AML-193 (cell line): ENCODE data around the gene ZNF655.
"Not testable (repeated sequence)": the region's sequence is repeated elsewhere in the genome, so short reads cannot be mapped to it uniquely, and the experiment has no call there.

Experiments used
- DNase-seq, 2 experiments: peaks; one replicate each; lab custom pipeline; 2025; lab: John Stamatoyannopoulos, UW

The ZNF655 gene, protein sequence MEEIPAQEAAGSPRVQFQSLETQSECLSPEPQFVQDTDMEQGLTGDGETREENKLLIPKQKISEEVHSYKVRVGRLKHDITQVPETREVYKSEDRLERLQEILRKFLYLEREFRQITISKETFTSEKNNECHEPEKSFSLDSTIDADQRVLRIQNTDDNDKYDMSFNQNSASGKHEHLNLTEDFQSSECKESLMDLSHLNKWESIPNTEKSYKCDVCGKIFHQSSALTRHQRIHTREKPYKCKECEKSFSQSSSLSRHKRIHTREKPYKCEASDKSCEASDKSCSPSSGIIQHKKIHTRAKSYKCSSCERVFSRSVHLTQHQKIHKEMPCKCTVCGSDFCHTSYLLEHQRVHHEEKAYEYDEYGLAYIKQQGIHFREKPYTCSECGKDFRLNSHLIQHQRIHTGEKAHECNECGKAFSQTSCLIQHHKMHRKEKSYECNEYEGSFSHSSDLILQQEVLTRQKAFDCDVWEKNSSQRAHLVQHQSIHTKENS

DNA sequence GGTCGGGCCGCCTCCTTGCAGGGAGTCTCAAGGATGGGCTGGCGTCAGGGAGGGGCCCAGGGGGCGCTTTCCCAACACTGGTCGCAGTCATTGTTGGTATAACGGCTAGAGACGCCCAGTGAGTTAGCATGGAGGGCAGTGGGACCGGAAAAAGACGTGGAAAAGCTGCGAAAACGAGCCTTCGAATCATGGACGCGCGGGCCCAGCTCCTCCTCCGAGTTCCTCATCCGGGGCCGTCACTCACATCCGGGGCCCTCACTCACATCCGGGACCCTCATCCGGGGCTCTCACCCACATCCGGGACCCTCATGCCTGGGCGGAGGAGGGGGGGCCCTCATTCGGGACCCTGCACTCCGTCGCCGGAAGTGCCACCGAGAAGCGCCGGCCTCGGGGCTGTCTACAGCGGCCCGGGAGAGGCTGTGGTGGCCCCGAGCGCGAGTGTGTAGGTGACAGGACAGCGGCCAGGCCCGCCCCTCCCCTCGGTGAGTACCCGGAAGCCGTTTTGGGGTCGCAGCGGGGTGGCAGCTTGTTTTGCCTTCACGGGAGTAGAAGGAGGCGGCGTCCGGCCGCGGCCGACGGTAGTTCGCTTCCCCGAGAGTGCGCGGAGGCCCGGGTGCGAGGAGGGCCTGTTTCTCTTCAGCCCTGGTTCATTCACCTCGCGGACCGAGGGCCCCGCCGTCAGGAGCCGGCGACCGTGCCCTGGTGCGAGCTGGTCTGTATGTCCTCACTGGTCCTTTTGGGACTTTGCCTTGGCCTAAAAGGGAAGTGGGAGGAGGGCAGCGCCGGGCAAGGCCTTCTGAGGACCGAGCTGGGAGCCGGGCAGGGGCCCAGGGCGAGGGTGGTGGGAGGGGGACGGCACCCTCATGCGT lies at the start of gene ZNF655:
Gene ZNF655 (plus strand): TSS at position 337 of the 869 bp plus-strand sequence. CDS start 1,918 bp downstream, outside the sequence.
- peak; percentile 61 to 73 for DNase-seq

DNA sequence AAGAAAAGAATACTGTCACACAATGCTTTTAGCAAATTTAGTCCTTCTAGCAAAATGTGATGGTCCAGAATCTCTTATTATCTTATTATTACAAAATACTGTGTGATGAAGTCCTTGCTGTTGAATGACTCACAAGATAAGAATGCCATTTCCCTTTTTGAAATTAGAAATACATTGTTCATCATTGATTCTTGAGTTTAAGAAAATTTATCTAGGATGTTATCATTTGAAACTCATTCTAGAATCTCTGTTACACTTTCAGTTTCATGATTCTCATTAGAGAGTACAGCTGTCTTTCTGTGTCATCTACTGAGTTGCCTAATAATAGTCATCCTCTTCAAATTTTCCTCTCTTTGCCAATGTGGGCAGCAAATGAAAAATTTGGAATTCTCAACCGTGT lies 44.4 kb upstream of the ZNF655 start:
- DNase-seq: no peak

DNA sequence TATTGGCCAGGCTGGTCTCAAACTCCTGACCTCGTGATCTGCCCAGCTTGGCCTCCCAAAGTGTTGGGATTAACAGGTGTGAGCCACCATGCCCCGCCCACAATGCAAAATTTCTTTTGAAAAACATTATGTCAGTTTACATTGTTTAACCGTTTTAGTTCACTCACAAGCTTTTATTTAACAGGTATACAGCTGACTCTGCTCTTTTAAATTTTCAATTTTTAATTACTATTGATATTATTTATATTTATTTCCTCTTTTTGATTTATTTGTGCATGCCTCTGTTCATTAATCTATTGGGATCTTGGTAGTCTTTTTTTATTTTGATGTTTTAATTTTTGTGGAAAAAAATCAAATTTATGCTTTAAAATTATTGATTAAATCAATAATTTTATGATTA lies 37.0 kb upstream of the ZNF655 start:
- no peak for DNase-seq

DNA sequence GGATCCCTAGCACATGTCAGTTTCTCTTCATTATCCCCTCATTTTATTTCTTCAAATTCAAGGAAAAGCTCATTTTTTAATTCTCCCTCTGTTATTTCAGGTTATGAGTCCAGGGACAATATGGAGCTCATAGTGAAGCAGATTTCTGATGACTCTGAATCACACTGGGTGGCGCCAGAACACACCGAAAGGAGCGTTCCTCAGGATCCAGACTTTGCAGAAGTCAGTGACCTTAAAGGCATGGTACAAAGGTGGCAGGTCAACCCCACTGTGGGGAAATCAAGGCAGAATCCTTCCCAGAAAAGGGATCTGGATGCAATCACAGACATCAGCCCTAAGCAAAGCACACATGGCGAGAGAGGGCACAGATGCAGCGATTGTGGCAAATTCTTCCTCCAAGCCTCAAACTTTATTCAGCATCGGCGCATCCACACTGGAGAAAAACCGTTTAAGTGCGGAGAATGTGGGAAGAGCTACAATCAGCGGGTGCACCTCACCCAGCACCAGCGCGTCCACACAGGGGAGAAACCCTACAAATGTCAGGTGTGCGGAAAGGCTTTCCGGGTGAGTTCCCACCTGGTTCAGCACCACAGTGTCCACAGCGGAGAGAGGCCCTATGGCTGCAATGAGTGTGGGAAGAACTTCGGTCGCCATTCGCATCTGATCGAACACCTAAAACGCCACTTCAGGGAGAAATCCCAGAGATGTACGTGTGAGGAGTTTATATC lies 32.6 kb upstream of the ZNF655 start:
- DNase-seq: peak; percentile 3 to 12

DNA sequence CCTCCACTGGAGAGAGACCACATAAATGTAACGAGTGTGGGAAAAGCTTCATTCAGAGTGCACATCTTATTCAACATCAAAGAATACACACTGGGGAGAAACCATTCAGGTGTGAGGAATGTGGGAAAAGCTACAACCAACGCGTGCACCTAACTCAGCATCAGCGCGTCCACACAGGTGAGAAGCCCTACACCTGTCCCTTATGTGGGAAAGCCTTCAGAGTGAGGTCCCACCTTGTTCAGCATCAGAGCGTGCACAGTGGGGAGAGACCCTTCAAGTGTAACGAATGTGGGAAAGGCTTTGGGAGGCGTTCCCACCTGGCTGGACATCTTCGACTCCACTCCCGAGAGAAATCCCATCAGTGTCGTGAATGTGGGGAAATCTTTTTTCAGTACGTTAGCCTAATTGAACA lies 27.1 kb upstream of the ZNF655 start:
- DNase-seq: no peak

DNA sequence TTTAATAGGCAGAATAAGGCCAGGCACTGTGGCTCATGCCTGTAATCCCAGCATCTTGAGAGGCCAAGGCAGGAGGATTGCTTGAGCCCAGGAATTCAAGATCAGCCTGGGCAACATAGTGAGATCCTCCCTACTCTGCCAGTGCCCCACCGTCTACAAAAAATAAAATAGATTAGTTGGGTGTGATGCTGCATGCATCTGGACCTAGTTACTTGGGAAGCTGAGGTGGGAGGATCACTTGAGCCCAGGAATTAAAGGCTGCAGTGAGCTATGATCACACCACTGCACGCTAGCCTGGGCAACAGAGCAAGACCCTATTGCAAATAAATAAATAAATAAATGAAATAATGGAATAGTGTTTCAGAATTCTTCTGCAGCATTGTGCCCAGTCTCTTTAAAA lies 22.8 kb upstream of the ZNF655 start:
- no peak for DNase-seq

DNA sequence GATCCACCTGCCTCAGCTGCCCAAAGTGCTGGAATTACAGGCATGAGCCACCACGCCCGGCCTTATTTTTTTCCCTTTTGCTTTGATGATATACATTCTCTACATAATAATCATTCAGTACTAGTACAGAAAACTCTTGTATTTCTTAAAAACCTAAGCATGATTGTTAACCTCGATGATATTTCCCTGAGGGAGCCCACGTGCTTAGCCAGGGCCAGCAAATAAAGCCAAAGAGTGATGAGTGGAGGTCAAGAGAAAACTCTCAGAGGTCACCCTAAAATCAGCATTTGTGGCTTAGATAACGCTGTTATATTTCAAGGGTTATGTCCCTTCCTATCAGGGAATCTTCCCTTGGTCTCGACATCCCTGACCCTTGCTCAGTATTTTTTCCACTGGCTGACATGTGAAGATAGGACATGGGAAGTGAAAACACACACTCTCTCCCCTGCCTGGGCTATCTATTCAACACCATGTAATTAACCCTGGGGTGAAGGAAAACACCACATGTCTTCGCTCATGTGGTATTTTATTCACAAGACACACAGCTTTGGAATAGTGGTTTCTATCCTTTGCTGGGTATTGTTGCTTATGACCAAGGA lies 19.1 kb upstream of the ZNF655 start:
- no peak for DNase-seq

DNA sequence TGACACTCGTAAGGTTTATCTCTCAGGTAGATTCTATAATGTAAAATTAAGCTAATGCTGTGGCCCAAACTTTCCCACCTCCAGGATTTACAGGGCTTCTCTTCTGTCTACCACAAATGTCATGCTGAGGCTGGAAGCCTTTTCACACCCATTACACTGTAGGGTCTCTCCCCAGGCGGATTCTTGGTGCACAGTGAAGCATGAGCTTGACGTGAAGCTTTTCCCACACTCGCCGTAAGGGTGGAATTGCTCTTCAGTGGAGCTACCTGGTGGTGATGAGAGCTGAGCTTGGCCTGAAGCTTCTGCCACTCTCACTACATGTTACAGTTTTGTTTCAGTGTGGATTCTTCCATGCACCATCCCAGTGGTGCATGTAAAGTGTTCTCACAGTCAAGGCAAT lies 17.9 kb upstream of the ZNF655 start:
- no peak for DNase-seq

DNA sequence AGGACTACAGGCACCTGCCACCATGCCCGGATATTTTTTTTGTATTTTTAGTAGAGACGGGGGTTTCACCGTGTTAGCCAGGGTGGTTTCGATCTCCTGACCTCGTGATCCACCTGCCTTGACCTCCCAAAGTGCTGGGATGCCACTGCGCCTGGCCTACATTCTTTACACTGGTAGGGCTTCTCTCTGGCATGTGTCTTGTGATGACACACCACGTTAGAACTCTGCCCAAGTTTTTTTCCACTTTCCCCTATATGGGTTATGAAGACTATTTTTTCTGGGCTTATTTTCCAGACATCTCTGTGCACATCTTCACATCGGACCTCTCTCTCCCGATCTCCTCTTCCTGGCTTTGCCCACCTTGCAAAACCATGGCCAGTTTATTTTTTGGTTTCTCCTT lies 17.2 kb upstream of the ZNF655 start:
- no peak for DNase-seq

DNA sequence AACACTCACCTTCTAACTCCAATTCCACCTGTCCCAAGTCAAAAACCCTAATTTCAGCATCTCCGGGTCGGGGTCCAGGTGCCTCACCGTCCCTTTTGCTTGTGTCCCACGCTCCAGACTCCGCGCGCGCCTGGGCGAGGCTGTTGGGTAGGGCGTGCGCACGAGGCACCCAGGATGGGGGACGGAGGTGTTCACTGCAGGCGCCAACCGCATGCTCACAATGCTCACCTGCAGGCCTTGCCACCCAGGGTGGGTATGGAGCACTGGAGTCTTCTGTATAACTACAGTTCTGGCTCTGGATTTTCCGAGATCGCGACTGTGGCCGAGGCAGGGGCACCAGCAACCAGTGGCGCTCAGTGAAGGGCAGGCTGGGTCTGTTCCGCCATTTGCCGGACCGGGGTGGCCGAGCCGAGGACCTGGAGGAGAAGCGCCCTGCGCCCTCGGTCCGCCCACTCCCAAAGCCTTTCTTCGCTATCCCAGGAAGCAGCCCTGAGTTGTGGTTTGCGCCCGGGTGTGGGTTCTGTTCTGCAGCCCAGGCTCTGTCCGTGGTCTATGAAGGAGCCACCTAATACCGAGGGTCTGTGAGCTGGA lies 15.3 kb upstream of the ZNF655 start:
- DNase-seq: no peak

DNA sequence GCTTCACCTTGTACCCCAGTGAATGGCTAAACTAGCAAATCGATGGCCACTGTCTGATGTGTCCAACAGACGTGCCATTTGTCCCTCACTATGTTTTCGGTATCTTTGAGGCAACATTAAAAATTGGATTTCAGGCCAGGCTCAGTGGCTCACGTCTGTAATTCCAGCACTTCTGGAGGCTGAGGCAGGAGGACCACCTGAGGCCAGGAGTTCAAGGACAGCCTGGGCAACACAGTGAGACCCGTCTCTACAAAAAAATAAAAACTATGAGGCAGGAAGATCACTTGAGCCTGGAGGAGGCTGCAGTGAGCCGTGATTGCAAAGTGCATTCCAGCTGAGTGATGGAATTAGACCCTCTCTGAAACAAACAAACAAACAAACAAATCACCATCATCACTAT lies 14.5 kb upstream of the ZNF655 start:
- no peak for DNase-seq

DNA sequence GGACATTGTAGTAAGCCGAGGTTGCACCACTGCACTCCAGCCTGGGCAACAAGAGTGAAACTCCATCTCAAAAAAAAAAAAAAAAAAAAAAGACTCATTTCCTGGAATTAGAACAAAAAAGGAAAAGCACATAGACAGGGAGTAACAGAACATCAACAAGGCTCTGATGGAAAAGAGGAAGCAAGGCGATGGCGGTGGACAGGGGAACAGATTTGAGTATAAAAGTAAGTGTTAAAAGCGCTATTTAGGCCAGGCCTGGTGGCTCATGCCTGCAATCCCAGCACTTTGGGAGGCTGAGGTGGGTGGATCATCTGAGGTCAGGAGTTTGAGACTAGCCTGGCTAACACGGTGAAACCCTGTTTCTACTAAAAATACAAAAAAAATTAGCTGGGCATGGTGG lies 13.1 kb upstream of the ZNF655 start:
- not testable (repeated sequence) for DNase-seq

DNA sequence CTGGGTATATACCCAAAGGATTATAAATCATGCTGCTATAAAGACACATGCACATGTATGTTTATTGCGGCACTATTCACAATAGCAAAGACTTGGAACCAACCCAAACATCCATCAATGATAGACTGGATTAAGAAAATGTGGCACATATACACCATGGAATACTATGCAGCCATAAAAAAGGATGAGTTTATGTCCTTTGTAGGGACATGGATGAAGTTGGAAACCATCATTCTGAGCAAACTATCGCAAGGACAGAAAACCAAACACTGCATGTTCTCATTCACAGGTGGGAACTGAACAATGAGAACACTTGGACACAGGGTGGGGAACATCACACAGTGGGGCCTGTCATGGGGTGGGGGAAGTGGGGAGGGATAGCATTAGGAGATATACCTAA lies 8.9 kb upstream of the ZNF655 start:
- DNase-seq: not testable (repeated sequence)

DNA sequence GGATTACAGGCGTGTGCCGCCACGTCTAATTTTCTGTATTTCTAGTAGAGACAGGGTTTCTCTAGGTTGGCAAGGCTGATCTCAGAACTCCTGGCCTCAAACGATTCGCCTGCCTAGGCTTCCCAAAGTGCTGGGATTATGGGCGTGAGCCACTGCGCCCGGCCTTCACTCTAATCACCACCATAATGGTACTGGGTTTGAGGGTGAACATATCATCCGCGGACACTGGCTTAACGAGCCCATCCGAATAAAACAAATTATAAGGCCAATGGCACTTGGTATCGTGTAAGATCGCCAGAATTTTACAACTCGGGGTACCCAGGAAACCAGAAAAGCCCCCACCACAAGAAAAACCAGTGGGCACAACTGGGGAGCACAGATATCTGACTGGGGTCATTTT lies 7.1 kb upstream of the ZNF655 start:
- DNase-seq: no peak

DNA sequence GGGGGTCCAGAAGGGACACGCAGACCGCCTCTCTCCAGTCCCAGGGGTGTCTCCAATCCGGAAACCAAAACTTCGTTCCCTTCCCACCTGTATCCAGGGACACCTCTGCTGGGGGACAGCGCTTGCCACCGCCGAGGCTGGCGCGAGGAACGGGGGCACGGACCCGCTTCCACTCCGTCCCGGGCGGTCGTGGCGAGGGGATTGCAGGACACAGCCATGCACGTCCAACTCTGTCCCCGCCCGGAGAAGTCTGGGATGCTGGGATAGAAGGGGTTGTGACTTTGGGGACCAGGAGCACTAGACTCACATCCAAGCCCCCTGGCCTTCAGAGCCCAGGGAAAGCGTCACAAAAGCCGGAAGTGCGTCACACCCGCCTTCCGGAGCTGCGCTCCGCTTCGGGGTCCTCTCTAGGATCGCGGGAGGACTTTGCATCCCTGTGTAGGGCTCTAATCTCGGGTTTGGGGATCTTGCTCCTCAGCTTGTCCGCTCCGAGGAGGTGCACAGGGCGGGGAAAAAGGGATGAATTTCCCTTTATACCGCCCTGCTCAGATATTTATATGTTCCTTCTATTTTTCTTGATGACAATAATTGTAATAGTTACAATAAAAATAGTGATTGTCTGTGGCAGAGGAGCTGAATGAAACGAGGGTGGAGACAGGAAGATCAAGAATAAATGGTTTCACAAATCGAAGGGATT lies 6.5 kb upstream of the ZNF655 start, which contains the start of gene FAM200A:
Gene FAM200A (minus strand): TSS at position 348 of the 697 bp plus-strand sequence. CDS start 3,707 bp downstream, outside the sequence.
- peak; percentile 61 for DNase-seq

DNA sequence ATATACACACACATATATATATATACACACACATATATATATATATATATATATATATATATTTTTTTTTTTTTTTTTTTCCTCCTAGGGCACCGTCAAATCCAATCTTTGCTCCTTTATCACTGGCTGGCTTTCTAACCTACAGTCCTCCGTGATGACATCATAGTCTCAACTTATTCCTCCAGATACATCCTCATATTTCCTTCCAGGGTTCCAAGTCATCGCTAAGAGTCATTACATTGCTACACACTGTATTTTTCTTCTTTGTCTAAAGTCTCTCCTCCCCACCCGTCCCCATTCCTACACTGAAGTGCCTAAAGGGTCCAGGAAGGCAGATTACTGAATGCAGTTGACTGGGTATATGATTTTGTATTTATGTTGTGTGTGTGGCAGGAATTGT lies 5.4 kb upstream of the ZNF655 start:
- DNase-seq: no peak

DNA sequence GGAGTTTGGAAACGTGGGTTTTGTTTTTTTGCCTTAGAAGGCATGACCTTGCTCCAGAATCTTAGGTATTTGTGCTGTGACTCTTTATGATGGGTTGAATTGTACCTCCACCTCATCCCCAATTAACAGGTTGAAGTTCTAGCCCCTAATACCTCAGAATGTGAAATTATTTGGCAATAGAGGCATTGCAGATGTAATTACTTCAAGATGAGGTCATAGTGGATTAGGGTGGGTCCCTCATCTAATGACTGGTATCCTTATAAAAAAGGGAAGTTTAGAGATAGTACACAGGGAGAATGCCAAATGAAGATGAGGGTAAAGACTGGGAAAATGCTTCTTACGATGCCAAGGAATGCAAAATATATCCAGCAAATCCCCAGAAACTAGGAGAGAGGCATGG lies 3.5 kb upstream of the ZNF655 start:
- DNase-seq: no peak

DNA sequence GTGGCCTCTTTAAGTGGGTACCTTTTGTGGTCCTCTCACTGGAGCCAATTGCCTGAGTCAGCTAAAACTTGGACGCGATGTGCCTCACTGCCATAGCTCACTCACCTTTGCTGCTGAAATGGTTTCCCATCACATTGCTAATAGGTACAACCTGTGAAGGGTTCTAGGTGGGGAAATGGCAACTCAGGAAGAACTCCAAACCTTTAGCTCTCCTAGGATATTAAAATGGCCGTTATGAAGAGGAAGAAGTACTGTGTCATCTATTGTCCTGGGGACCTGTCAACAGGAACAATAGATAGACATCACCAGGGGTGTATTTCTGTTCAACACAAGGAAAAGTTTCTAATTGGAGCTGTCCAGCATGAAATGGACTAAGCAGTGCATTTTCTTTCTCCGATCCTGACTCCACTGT lies 1.2 kb upstream of the ZNF655 start:
- DNase-seq: no peak

DNA sequence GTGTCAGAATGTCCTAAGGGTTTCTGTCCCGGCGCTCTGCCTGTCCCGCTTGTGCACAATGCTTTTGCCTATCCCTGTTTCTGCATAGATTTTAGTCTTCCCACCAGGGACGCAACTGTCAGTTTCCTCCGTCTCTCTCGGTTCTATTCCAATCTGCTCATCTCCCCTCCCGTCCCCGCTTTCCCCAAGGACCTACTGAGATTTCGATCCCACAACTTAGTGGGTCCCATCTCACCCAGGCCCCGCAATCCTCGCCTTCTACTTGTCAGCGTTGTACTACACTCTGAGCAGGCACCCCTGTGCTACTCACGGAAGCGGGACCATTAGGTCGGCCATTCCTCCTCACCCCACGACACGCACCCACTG lies 519 bp upstream of the ZNF655 start:
- DNase-seq: no peak

DNA sequence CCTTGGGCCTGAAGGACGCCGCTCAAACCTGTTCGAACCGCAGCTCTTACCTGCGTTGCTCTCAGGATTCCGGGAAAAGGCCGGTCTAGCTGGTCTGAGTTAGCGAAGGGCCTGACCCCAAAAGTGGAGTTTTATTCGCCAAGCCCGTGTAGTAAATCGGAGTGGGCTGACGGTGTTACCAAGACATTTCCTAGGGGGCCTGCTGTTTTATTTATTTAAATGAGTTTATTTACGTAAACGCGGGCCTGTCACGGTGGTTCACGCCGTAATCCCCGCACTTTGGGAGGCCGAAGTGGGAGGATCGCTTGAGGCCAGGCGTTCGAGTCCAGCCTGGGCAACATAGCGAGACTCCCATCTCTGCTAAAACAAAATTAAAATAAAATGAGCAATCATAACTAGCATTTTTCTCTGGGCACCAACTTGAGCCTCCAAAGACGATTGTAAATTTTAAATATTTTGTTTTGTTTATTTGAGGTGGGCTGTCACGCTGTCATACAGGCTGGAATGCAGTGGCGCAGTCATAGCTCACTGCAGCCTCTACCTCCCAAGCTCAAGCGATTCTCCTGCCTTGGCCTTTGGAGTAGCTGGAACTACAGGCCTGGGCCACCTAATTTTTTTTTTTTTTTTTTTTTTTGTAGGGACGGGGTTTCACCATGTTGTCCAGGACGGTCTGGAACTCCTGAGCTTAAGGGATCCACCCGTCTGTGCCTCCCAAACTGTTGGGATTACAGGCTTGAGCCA lies 903 bp downstream of the ZNF655 start:
- DNase-seq: no peak
